ENCODE measurements around the gene SETBP1. TPM values are rescaled to one million over a fixed set of nuclear protein-coding genes. Genes with fewer than 3 reads are reported as not detected.

The SETBP1 gene
- polyA plus RNA-seq, 1 experiment, result 2.9 TPM

DNA sequence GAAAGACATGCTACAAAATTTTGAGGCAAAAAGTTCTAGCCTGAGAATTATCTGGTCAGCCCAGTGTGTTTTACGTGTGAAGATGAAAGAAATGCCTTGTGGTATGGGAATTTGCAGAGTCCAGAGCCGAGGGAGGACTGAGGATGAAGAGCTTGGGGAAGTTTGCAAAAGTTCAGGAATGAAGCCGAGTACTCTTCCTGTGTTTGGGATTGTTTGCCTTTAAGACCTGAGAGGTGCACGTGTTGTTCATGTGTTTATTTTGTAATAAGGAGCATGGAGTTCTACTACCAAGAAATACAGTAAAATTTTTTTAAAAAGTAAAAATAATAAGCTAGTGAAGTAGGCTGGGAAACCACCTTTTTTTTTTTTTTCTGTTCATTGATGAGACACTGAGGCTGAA is 14.8 kb downstream of the SETBP1 start:
- no peak overlapping the region for H3K4me3 ChIP-seq (ENCODE audit: low read depth, low read length)
- TF ChIP-seq, protein P1, sequence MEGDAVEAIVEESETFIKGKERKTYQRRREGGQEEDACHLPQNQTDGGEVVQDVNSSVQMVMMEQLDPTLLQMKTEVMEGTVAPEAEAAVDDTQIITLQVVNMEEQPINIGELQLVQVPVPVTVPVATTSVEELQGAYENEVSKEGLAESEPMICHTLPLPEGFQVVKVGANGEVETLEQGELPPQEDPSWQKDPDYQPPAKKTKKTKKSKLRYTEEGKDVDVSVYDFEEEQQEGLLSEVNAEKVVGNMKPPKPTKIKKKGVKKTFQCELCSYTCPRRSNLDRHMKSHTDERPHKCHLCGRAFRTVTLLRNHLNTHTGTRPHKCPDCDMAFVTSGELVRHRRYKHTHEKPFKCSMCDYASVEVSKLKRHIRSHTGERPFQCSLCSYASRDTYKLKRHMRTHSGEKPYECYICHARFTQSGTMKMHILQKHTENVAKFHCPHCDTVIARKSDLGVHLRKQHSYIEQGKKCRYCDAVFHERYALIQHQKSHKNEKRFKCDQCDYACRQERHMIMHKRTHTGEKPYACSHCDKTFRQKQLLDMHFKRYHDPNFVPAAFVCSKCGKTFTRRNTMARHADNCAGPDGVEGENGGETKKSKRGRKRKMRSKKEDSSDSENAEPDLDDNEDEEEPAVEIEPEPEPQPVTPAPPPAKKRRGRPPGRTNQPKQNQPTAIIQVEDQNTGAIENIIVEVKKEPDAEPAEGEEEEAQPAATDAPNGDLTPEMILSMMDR (IDR thresholded peaks at IDR 0.05; ENCODE audit: insufficient read depth, low read depth, low read length), result no peak
- ChIA-PET POLR2A (interaction anchor here (0.6 kb wide), 1 partner anchor 73 kb away, joined by 10 read pairs; no protein-coding TSS in a partner anchor), CTCF (interaction anchor here (0.6 to 0.7 kb wide), 2 partner anchors 147 to 525 kb away, joined by 3 read pairs; no protein-coding TSS in a partner anchor)
- no peak for DNase-seq (ENCODE audit: low read depth)
- no peaks in the 10 kb centered on the region for H3K27me3 ChIP-seq (ENCODE audit: control insufficient read depth, insufficient read depth, low read length)
- H3K36me3 ChIP-seq (ENCODE audit: control insufficient read depth, insufficient read depth, low read length), result no peaks in the 10 kb centered on the region

DNA sequence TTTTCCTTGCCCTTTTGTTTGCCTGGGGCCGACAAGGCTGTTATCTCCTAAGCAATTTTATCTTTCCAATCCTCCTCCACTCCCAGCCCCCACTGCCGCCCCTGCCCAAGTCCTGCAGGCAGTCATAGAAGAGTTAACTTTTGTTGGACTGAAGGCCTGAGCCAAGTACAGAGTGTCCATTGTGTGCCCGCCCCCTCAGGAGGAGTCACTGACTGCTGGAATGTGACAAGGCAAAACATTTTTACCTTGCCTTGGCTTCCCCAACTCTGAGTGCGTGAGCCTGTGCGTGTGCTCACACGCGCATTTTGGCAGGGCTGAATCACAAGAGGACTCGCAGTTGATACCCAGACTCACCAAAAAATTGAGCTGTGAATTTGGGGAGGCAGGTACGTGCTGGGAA is 16.2 kb downstream of the SETBP1 start:
- H3K36me3 ChIP-seq (ENCODE audit: control insufficient read depth, insufficient read depth, low read length), result no peaks in the 10 kb centered on the region; the same call in 1 of the 2 replicates
- no peak for DNase-seq (ENCODE audit: low read depth)
- TF ChIP-seq, protein P1 (IDR thresholded peaks at IDR 0.05; ENCODE audit: insufficient read depth, low read depth, low read length), result no peak
- no peak overlapping the region for H3K4me3 ChIP-seq (ENCODE audit: low read depth, low read length)
- POLR2A ChIA-PET, result no interaction called here
- H3K27me3 ChIP-seq (ENCODE audit: control insufficient read depth, insufficient read depth, low read length), result no peaks in the 10 kb centered on the region
- CTCF ChIA-PET, result interaction anchor here (0.6 kb wide), 1 partner anchor 16 kb away, joined by 3 read pairs; no protein-coding TSS in a partner anchor

DNA sequence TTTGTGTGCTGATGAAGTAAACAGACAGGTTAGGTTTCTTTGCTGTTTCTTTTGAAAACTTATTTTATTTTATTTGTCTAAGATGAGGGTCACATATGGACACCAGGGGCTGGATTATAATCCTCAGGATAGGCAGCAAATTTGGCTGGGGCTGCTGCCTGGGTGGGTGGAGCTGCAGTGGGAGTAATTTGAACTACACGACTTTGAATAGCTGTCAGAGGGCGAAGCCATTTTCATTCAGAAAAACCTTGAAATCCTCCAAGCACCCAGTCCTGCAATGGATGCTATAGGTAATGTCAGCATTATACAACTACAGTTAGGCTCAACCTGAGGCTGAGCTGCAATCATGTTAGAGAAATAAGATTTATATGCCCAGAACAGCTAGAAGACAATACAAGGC is 16.6 kb downstream of the SETBP1 start:
- Histone ChIP-seq H3K4me3 (ENCODE audit: low read depth, low read length) (no peak overlapping the region), H3K27me3 (ENCODE audit: control insufficient read depth, insufficient read depth, low read length) (no peaks in the 10 kb centered on the region), H3K36me3 (ENCODE audit: control insufficient read depth, insufficient read depth, low read length) (no peaks in the 10 kb centered on the region; the same call in 1 of the 2 replicates)
- POLR2A ChIA-PET, result interaction anchor here (0.7 kb wide), 1 partner anchor 319 kb away, joined by 3 read pairs; no protein-coding TSS in a partner anchor
- TF ChIP-seq, protein P1 (IDR thresholded peaks at IDR 0.05; ENCODE audit: insufficient read depth, low read depth, low read length), result no peak
- no peak for DNase-seq (ENCODE audit: low read depth)
- CTCF ChIA-PET, result interaction anchor here (1.1 kb wide), 1 partner anchor 15 kb away, joined by 3 read pairs; no protein-coding TSS in a partner anchor

DNA sequence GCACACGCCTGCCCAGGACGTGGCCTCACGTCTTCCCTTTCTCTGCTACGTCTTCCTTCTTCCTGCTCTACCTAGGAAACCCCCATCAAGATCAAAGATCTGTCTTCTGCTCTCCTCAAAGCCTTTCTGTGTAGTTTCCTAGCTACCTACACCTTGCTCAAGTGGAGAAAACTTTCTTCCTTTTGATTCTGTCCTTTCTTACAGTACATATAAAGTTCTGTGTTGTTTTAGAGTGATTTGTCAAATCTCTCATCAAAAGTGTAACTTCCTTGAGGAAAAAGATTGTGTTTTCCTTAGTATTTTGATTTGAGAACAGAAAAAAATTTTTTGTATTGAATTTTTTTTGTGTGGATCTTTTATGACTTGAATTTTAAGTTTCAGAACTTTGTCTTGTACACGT is 17.8 kb downstream of the SETBP1 start:
- TF ChIP-seq, protein P1 (IDR thresholded peaks at IDR 0.05; ENCODE audit: insufficient read depth, low read depth, low read length), result no peak
- H3K4me3 ChIP-seq (ENCODE audit: low read depth, low read length), result no peak overlapping the region
- H3K36me3 ChIP-seq (ENCODE audit: control insufficient read depth, insufficient read depth, low read length), result no peaks in the 10 kb centered on the region; the same call in 1 of the 2 replicates
- ChIA-PET CTCF (interaction anchor here (1.1 kb wide), 1 partner anchor 14 kb away, joined by 3 read pairs; no protein-coding TSS in a partner anchor), POLR2A (no interaction called here)
- H3K27me3 ChIP-seq (ENCODE audit: control insufficient read depth, insufficient read depth, low read length), result no peaks in the 10 kb centered on the region
- DNase-seq (ENCODE audit: low read depth), result no peak

DNA sequence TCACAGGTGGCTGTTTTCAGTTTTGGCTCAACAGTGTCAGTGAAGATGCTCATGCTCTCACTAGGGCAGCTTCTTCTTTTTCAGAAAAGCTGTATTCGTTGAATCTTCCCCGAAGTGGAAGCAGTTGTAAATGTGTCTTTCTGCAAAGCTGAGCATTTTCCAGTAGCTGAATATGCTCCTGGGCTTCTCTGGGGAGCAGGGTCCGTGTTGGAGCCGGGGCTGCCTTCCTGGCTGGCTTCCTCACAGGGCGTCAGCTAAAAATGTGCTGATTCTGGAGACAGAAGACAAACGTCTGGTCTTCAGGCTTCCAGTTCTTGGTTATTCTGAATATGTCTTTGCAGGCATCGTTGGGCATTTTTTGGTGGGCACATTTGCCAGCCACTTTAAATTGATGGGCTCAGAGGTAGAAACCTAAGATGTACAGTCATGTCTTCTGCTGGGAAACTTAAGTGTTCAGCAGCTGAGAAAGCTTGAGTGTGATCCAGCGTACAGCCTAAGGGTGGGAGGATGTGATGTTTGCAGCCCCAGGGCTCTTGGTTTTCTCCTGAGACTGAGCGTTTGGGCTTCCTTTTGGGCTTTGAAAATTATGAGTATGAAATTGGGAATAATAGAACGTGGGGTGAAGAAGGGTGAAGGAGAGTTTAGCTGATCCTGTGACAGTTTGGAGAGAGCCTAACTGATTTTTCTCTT is 19.0 kb downstream of the SETBP1 start:
- ChIA-PET POLR2A (no interaction called here), CTCF (interaction anchor here (0.6 kb wide), 1 partner anchor 196 kb away, joined by 3 read pairs; no protein-coding TSS in a partner anchor)
- TF ChIP-seq, protein P1 (IDR thresholded peaks at IDR 0.05; ENCODE audit: insufficient read depth, low read depth, low read length), result no peak
- no peak for DNase-seq (ENCODE audit: low read depth)
- Histone ChIP-seq H3K4me3 (ENCODE audit: low read depth, low read length) (no peak overlapping the region), H3K27me3 (ENCODE audit: control insufficient read depth, insufficient read depth, low read length) (no peaks in the 10 kb centered on the region), H3K36me3 (ENCODE audit: control insufficient read depth, insufficient read depth, low read length) (no peaks in the 10 kb centered on the region; the same call in 1 of the 2 replicates)

Data from BJ (cell line).